ES-I3 (cell line): ENCODE measurements around the gene IL11.
A peak's percentile ranks its signal among the peaks of the same experiment; 100 is the strongest.

Source experiments
- H3K36me3 ChIP-seq: 2 replicates; pipeline ENCODE4 v1.6.1; 2013; ENCODE audit warnings: mild to moderate bottlenecking, low read length, control low read depth, moderate library complexity; ENCODE audit not compliant: insufficient read depth
- H3K4me1 ChIP-seq: 2 replicates; pipeline ENCODE4 v1.6.1; 2013; ENCODE audit warnings: mild to moderate bottlenecking, control low read depth, low read length; ENCODE audit not compliant: insufficient read depth
- H3K9ac ChIP-seq: 2 replicates; pipeline ENCODE4 v1.6.1; 2013; ENCODE audit warnings: low read depth, mild to moderate bottlenecking, low read length, moderate library complexity
- H3K9me3 ChIP-seq: 2 replicates; pipeline ENCODE4 v1.6.1; 2013; ENCODE audit warnings: mild to moderate bottlenecking, low read length, moderate library complexity; ENCODE audit not compliant: control insufficient read depth, insufficient read depth

The IL11 gene

DNA sequence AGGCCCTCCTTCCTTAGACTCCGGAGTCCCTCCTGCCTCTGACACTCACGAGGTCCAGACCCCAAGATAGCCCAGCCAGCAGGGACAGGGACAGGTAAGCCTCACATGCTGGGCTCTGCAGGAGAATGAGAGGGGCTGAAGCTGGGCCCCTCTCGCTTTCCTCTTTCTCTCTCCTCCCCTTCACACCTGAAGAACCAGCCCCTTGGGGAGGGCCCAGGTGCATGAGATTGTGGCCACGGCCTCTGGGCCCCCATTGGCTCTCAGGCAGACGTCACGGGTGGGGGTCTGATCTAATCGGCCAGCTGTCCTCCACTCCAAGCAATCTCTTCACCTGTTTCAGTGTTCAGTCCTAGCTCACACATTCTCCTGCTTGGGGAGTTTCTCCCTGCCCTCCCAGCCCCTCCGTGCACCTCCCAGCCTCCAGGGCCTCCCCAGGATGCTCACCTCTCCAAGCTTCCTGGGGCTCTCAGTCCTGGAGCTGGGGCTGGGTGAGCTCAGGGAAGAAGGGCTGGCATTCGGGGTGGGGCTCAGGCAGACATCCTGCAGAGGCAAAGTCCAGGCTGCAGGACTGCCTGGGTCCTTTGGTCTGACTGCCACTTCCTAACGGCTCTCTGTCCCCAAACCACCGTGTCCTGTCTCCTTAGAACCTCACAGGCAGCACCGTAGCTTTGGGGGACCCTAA lies 47.9 kb downstream of the IL11 start:
- Histone ChIP-seq H3K9ac (no peak overlapping the region), H3K4me1 (0 out of 2 replicates have a peak, but pooled peaks cover 2% of the 10 kb centered on the region), H3K9me3 (no peaks in the 10 kb centered on the region), H3K36me3 (no peaks in the 10 kb centered on the region)

- Histone ChIP-seq H3K9me3 (no peaks in the 10 kb centered on the region), H3K36me3 (no peaks in the 10 kb centered on the region), H3K4me1 (0 out of 2 replicates have a peak, but pooled peaks cover 2% of the 10 kb centered on the region), H3K9ac (no peak overlapping the region)
These were observed 48.7 kb downstream of the IL11 start for GRCh38 chr19:55321466-55322137.

GRCh38 chr19:55320844-55321419 lies 49.3 kb downstream of the IL11 start:
- H3K9me3 ChIP-seq: no peaks in the 10 kb centered on the region
- no peaks in the 10 kb centered on the region for H3K36me3 ChIP-seq
- H3K4me1 ChIP-seq: 0 out of 2 replicates have a peak, but pooled peaks cover 2% of the 10 kb centered on the region
- no peak overlapping the region for H3K9ac ChIP-seq

DNA sequence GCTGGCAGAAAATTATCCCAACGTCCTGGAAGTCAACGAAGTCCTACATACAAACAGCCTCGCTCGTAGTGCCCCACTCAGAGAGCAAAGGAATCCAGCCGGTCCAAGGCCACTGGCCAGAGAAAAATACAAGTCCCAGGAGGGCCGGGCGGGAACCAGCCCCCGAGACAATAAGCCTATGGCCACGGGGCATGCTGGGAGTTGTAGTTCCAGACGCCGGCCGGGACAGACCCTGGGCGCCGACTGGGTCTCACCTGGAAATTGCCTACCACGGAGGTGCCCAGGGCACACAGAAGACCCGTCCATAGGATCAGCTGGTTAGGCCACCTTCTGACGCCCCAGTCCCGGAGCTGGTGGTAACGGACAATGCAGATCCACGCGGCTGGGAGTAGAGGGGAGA lies 50.5 kb downstream of the IL11 start:
- peak overlapping the region; percentile 43; the same call in 1 of the 2 replicates for H3K9ac ChIP-seq
- H3K36me3 ChIP-seq: no peaks in the 10 kb centered on the region
- no peaks in the 10 kb centered on the region for H3K9me3 ChIP-seq

GRCh38 chr19:55316646-55317045 lies 53.6 kb downstream of the IL11 start:
- Histone ChIP-seq H3K9me3 (no peaks in the 10 kb centered on the region), H3K36me3 (no peaks in the 10 kb centered on the region), H3K9ac (no peak overlapping the region)

More for the DNA sequence above, 50.5 kb downstream of the IL11 start:
- 0 out of 2 replicates have a peak, but pooled peaks cover 2% of the 10 kb centered on the region for H3K4me1 ChIP-seq

GRCh38 chr19:55315956-55316525 lies 54.2 kb downstream of the IL11 start:
- Histone ChIP-seq H3K9me3 (no peaks in the 10 kb centered on the region), H3K36me3 (no peaks in the 10 kb centered on the region), H3K9ac (no peak overlapping the region), H3K4me1 (no peaks in the 10 kb centered on the region)

More at GRCh38 chr19:55316646-55317045, 53.6 kb downstream of the IL11 start:
- H3K4me1 ChIP-seq: no peaks in the 10 kb centered on the region

GRCh38 chr19:55314396-55314795 lies 55.9 kb downstream of the IL11 start:
- H3K36me3 ChIP-seq: no peaks in the 10 kb centered on the region; the same call in 1 of the 2 replicates
- H3K9ac ChIP-seq: no peak overlapping the region
- no peaks in the 10 kb centered on the region for H3K9me3 ChIP-seq
- H3K4me1 ChIP-seq: no peaks in the 10 kb centered on the region
